Neural cell (in vitro differentiated cells): ENCODE data around the gene IRX1.

Experiments used
- CTCF ChIP-seq: fragments of 450-650 bp; IDR thresholded peaks from 2 replicates; pipeline ENCODE4 v1.5.1; 2014; ENCODE audit warnings: antibody characterized with exemption, mild to moderate bottlenecking, moderate library complexity; ENCODE audit not compliant: poor library complexity, severe bottlenecking
- EP300 ChIP-seq: fragments of 450-650 bp; conservative IDR thresholded peaks from 2 replicates; pipeline ENCODE4 v1.6.1; 2014; ENCODE audit warnings: antibody characterized with exemption, mild to moderate bottlenecking, moderate library complexity; ENCODE audit not compliant: poor library complexity, severe bottlenecking
- POLR2AphosphoS5 ChIP-seq: IDR thresholded peaks from 2 replicates; pipeline ENCODE4 v1.6.1; 2012

GRCh38 chr5:3564827-3565518 is 30.7 kb upstream of the IRX1 start:
- TF ChIP-seq POLR2AphosphoS5 (no peak), CTCF (no peak), EP300 (no peak)
